Glutamatergic neuron (in vitro differentiated cells): ENCODE measurements around the gene HTR6. TPM values are rescaled to one million over a fixed set of nuclear protein-coding genes. Genes with fewer than 3 reads are reported as not detected.

Experiments
- DNase-seq: peaks from one replicate; pipeline ENCODE4 v3.0.0; 2022
- H3K27ac Mint-ChIP-seq: one replicate; pipeline ENCODE4 v1.8.0; 2020; ENCODE audit warnings: mild to moderate bottlenecking, mixed read lengths, inconsistent platforms; ENCODE audit not compliant: unreplicated experiment
- H3K27me3 Mint-ChIP-seq: one replicate; pipeline ENCODE4 v1.8.0; 2020; ENCODE audit warnings: mild to moderate bottlenecking, moderate library complexity, mixed read lengths, inconsistent platforms; ENCODE audit not compliant: unreplicated experiment
- H3K36me3 Mint-ChIP-seq: one replicate; pipeline ENCODE4 v1.8.0; 2020; ENCODE audit warnings: mild to moderate bottlenecking, mixed read lengths, inconsistent platforms; ENCODE audit not compliant: unreplicated experiment
- H3K4me1 Mint-ChIP-seq: one replicate; pipeline ENCODE4 v1.8.0; 2020; ENCODE audit warnings: mild to moderate bottlenecking, low read depth, mixed read lengths, inconsistent platforms; ENCODE audit not compliant: unreplicated experiment
- H3K4me3 Mint-ChIP-seq: one replicate; pipeline ENCODE4 v1.8.0; 2020; ENCODE audit warnings: mild to moderate bottlenecking, mixed read lengths, inconsistent platforms; ENCODE audit not compliant: unreplicated experiment
- H3K9me3 Mint-ChIP-seq: one replicate; pipeline ENCODE4 v1.8.0; 2020; ENCODE audit warnings: mild to moderate bottlenecking, moderate library complexity, mixed read lengths, inconsistent platforms; ENCODE audit not compliant: unreplicated experiment
- total RNA-seq: library from RNA; stranded (reverse); fragmentation: NEBNext Ultra II Directional; extraction: Animal tissue kit (Norgen Biotek cat#: 25700); gene quantifications from one replicate; pipeline ENCODE4 v1.2.1, GENCODE V29; 2021; ENCODE audit not compliant: unreplicated experiment
- TF ChIP-seq, protein P1 (sequence below): fragments of 200-600 bp; sonication (generic); IDR thresholded peaks from one replicate; pipeline ENCODE4 v1.5.0; 2021; ENCODE audit not compliant: partially characterized antibody, unreplicated experiment

Gene HTR6
- total RNA-seq, 1 donor from 2014 or later, result not detected

DNA sequence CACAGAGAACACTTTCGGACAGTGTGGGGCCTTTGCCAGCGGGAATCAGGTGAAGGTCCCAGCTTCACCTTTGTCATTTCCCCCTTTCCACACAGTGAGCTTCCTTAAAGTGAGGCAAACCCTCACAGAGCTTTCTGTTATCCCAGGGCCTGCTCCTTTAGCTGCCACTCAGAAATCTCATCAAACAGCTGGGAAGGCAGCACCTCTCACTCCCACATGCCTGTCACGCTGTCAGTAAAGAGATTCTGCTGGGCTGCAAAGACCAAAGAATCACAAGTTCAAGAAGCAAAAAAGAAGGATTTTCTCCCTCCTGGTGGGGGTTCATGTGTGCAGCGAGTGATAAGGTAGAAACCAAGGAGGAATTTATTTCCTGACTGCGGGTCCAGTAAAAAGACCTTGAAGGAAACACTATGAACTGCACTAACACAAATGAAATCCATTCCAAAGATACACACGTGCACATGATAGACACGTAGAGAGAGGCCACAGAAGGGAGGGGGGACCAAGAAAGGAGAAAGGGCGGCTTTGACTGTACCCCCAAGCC lies 44.0 kb downstream of the HTR6 start:
- no peak for DNase-seq
- Mint-ChIP-seq H3K36me3 (no peaks in the 10 kb centered on the region), H3K4me3 (no peak overlapping the region), H3K27ac (no peak overlapping the region), H3K4me1 (peaks cover 6% of the 10 kb centered on the region), H3K9me3 (peaks cover 4% of the 10 kb centered on the region), H3K27me3 (peaks cover 4% of the 10 kb centered on the region)
- TF ChIP-seq, protein P1, sequence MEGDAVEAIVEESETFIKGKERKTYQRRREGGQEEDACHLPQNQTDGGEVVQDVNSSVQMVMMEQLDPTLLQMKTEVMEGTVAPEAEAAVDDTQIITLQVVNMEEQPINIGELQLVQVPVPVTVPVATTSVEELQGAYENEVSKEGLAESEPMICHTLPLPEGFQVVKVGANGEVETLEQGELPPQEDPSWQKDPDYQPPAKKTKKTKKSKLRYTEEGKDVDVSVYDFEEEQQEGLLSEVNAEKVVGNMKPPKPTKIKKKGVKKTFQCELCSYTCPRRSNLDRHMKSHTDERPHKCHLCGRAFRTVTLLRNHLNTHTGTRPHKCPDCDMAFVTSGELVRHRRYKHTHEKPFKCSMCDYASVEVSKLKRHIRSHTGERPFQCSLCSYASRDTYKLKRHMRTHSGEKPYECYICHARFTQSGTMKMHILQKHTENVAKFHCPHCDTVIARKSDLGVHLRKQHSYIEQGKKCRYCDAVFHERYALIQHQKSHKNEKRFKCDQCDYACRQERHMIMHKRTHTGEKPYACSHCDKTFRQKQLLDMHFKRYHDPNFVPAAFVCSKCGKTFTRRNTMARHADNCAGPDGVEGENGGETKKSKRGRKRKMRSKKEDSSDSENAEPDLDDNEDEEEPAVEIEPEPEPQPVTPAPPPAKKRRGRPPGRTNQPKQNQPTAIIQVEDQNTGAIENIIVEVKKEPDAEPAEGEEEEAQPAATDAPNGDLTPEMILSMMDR, result no peak

DNA sequence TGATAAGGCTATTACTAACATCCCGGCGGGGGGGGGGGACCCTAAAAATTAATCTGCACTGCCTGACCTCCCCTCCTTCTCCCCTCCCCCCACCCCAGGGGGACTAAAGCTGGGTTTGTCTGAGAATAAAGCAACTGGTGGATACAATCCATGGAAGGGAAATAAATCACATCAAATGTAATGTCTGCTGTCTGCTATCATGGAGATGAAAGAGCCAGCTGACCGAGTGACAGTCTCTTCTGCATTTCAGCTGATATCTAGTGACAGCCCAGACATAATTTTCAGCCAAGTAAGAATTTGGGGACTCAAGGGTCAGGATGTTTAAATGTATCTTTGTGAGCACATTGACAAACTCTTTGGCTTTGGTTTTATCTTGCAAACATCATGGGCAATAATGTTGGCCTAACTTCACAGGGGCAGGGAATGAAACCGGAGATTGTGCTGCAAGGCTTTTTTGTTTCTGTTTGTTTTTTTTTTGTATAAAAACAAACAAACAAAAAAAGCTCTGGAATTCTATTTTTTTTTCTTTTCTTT lies 44.7 kb downstream of the HTR6 start:
- Mint-ChIP-seq H3K27me3 (peaks cover 4% of the 10 kb centered on the region), H3K27ac (no peak overlapping the region), H3K4me3 (no peak overlapping the region), H3K36me3 (no peaks in the 10 kb centered on the region), H3K4me1 (peaks cover 6% of the 10 kb centered on the region), H3K9me3 (peaks cover 4% of the 10 kb centered on the region)
- TF ChIP-seq, protein P1, result no peak
- no peak for DNase-seq

DNA sequence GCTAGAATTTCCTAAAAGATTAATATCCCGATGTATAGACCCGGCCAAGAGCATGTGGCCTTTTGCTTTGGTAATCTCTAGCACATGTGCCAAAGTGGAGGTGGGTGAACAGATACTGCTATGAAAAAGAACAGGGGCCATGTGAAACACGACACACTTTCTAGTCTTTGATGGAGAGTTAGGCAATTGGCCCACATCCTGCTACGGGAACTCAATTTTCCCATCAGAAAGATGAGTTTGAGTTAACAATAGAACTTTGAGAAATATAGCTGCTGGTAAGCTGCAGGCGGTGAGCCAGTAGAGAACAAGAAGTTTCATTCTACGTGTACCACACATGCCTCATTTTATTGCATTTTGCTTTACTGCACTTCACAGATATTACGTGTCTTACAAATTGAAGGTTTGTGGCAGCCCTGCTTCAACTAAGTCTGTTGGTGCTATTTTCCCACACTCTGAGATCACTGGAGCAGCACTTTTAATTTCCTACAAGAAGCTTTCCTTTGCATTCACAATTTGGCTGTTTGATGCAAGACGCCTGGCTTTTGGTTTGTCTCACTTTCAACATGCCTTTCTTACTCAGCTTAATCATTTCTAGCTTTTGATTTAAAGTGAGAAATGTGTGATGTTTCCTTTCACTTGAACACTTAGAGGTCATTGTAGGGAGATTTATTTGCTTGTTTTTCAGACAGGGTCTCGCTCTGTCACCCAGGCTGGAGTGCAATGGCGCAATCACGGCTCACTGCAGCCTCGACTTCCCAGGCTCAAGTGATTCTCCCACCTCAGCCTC lies 46.3 kb downstream of the HTR6 start:
- H3K4me3 Mint-ChIP-seq, result no peak overlapping the region
- H3K36me3 Mint-ChIP-seq, result no peaks in the 10 kb centered on the region
- peaks cover 6% of the 10 kb centered on the region for H3K4me1 Mint-ChIP-seq
- peaks cover 4% of the 10 kb centered on the region for H3K9me3 Mint-ChIP-seq
- peaks cover 4% of the 10 kb centered on the region for H3K27me3 Mint-ChIP-seq
- no peak for DNase-seq
- no peak overlapping the region for H3K27ac Mint-ChIP-seq
- TF ChIP-seq, protein P1, result no peak

DNA sequence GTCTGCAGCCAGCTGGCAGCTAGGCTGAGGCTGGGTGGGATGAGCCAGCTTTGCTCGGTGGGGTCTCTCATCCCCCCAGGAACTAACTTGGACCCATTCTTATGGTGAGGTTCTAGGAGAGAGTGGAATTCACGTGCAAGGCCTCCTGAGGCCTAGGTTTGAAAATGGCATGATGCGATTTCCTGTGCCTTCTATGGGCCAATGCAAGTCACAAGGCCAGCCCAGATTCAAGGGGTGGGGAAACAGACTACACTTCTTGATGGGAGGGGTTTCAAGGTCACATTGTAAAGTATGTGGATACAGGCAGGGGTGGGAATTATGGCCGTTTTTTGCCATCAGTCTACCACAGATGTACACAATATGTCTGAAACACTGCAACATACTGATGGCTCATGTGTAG lies 48.3 kb downstream of the HTR6 start:
- peaks cover 4% of the 10 kb centered on the region for H3K27me3 Mint-ChIP-seq
- no peak overlapping the region for H3K27ac Mint-ChIP-seq
- H3K4me1 Mint-ChIP-seq, result peaks cover 6% of the 10 kb centered on the region
- TF ChIP-seq, protein P1, result no peak
- H3K9me3 Mint-ChIP-seq, result peaks cover 4% of the 10 kb centered on the region
- no peak for DNase-seq
- H3K4me3 Mint-ChIP-seq, result no peak overlapping the region
- no peaks in the 10 kb centered on the region for H3K36me3 Mint-ChIP-seq
